GM18502 (cell line): ENCODE measurements around the gene ZNF354B.
"Not testable (repeated sequence)": the region's sequence is repeated elsewhere in the genome, so short reads cannot be mapped to it uniquely, and the experiment has no call there.

Experiments
- ATAC-seq: cut with Tn5 transposase; IDR thresholded peaks from one replicate; pipeline ENCODE4 v1.9.1; 2021; ENCODE audit warnings: mild to moderate bottlenecking; ENCODE audit not compliant: unreplicated experiment, poor library complexity

Gene ZNF354B

GRCh38 chr5:178883115-178883694 is 23.5 kb downstream of the ZNF354B start:
- not testable (repeated sequence) for ATAC-seq

DNA sequence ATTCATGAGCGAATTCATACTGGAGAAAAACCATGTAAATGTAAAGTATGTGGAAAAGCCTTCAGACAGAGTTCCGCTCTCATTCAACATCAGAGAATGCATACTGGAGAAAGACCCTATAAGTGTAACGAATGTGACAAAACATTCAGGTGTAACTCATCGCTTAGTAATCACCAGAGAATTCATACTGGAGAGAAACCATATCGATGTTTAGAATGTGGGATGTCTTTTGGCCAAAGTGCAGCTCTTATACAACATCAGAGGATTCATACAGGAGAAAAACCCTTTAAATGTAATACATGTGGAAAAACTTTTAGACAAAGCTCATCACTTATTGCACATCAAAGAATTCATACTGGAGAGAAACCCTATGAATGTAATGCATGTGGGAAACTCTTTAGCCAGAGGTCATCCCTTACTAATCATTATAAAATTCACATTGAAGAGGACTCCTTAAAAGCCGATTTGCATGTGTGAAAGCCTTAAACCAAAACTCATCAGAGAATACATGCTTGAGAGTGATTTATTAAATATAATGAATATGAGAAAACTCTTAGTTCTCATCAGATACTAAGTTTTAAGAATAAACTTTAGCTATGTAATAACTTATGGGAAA is 24.2 kb downstream of the ZNF354B start:
- ATAC-seq = no peak

- ATAC-seq = no peak
Observed at GRCh38 chr5:178895615-178896571, 36.1 kb downstream of the ZNF354B start, which contains the start of gene ZFP2. ZFP2 (plus strand) TSS chr5:178895913; CDS start chr5:178931314, 35,401 bp downstream.

- no peak for ATAC-seq
Observed at GRCh38 chr5:178899289-178899688, 39.5 kb downstream of the ZNF354B start.

- ATAC-seq = no peak
Observed at GRCh38 chr5:178902849-178903248, 43.1 kb downstream of the ZNF354B start.

DNA sequence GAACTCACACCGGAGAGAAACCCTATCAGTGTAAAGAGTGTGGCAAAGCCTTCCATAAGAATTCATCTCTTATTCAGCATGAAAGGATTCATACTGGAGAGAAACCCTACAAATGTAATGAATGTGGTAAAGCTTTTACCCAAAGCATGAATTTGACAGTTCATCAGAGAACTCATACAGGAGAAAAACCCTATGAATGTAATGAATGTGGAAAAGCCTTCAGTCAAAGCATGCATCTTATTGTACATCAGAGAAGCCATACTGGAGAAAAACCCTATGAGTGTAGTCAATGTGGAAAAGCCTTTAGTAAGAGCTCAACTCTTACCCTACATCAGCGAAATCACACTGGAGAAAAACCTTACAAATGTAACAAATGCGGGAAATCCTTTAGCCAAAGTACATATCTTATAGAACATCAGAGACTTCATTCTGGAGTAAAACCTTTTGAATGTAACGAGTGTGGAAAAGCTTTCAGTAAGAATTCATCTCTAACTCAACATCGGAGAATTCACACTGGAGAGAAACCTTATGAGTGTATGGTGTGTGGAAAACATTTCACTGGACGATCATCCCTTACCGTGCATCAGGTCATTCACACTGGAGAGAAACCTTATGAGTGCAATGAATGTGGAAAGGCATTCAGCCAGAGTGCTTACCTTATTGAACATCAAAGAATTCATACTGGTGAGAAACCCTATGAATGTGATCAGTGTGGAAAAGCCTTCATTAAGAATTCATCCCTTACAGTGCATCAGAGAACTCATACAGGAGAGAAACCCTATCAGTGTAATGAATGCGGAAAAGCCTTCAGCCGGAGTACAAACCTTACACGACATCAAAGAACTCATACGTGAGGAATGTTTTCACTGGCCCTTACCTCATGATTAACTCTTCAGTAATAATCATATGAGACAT is 72.3 kb downstream of the ZNF354B start:
- no peak for ATAC-seq
